Posterior cingulate gyrus (tissue), 11 donors: ENCODE results near the gene PRAC2.

Source experiments
- DNase-seq, 10 donors: peaks; one replicate each; pipeline versions ENCODE4 v3.0.0 to v3.0.0-alpha.2; 2020 to 2021; ENCODE audit warnings: mixed read lengths in 3 of 10
- intact Hi-C: fragments of 100-400 bp; cut with DNase I; formaldehyde crosslinking; loops from one replicate; pipeline ENCODE4 v1.15.1; 2023

The PRAC2 gene

GRCh38 chr17:48731355-48731754 lies 8.4 kb downstream of the PRAC2 start:
- intact Hi-C loops = no loop called here
- no peak for DNase-seq

DNA sequence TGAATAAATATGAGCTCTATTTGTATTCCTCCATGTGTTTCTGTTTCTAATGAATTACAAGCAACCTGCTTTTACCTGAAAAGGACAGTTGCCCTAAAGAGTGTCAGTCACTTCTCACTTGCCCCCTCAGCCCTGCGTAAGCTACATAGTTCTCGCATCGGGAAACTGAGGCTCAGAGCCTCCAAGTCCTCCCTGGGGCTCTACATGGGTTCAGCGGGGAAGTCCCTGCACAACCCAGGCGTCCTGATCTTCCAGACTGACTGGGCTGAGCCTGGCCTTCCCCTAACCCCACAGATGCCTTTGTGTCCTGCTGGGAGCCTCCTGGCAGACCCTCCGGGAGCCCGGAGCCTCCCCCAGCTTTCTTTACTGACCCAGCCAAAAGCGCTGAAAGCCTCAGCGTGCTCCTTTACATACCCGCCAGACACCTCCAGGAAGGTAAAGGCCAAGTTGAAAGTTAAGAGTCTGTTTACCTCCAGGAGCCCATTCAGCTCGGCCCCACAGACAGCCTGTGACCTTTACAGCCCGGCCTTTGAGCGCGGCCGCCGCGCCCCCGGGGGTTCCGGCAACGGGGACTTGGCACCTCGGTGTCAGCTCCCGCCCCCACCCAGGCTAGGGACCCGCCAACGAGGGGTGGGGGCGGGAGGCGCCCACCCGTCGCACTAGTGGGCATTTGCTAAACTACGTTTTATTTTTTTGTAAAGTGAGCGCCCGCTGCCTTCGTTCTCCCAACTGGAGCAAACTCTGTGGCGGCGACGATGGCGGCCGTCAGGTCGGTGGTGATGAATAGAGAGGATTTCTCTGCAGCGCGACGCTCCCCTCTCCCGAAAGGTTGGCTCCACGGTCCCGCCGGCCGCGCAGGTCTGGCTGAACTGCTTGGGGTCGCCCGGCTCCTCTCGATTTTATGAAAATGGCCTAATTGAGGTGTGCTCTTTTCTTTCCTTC lies 10.0 kb downstream of the PRAC2 start:
- no peak for DNase-seq
- intact Hi-C loops = no loop called here

DNA sequence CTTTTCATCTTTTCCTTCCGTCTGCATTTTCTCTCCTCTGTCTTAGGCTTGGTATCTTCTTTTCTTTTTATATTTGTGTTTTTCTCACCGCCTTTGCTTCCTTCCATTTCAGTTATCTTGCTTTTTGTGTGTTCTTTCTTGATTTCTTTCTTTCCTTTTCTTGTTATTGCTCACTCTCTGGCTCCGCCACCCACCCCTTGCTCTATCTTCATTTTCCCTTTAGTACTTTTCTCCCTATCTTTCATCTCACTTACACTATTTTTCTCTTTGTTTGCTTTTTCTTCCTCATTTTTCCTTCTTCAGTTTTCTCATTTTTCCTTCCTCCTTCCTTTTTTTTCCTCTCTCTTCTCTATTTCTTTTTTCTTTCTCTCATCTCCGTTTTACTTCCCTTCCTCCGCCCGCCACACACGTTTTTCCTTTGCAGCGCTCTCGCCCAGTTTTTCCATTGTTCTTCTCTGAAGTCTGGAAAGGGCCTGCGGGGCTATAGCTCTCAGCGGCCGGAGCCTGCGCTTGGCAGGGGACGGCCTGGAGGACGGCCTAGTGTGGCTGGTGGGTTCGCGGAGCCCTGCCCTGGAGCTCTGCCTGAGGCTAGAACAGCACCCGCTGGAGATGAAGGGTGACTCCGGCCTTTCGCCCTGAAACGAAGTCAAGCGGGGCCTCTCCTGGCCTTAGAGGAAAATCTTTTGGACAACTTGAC lies 10.8 kb downstream of the PRAC2 start:
- DNase-seq = no peak
- intact Hi-C loops = no loop called here

- intact Hi-C loops = no loop called here
- DNase-seq = no peak
These were observed 11.5 kb downstream of the PRAC2 start for GRCh38 chr17:48734333-48735061.

GRCh38 chr17:48735062-48735351 lies 12.0 kb downstream of the PRAC2 start:
- intact Hi-C loops = no loop called here
- DNase-seq = no peak

DNA sequence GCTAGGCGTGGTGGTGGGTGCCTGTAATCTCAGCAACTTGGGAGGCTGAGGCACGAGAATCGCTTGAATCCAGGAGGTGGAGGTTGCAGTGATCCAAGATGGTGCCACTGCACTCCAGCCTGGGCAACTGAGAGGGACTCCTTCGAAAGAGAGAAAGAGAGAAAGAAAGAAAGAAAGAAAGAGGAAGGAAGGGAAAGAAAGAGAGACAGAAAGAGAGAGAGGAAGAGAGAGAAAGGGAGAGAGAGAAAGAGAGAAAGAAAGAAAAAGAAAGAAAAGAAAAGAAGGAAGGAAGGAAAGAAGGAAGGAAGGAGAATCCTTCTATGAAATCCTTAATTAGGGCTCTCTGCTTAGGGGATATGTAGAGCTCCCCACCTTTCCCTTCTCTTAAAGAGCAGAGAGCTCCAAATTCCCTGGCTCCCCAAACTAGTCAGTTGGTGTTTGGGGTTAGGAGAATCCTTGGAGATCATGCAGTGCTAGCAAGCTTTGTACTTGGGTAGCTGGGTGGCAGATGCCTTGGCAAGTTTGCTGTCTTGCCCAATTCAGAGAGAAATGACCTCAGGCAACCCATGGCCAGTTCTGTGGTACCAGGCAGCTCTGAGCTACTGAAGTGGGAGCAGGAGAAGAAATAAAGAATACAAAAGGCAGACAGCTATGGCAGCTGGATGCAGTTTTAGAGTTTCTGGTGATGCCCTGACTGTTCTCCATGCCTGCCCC lies 14.5 kb downstream of the PRAC2 start:
- intact Hi-C loops = no loop called here

GRCh38 chr17:48738424-48738802 lies 15.4 kb downstream of the PRAC2 start:
- intact Hi-C loops = no loop called here
- DNase-seq = no peak

More for the DNA sequence above, 14.5 kb downstream of the PRAC2 start:
- no peak for DNase-seq

GRCh38 chr17:48738803-48739526 lies 16.0 kb downstream of the PRAC2 start:
- intact Hi-C loops = no loop called here
- no peak for DNase-seq

DNA sequence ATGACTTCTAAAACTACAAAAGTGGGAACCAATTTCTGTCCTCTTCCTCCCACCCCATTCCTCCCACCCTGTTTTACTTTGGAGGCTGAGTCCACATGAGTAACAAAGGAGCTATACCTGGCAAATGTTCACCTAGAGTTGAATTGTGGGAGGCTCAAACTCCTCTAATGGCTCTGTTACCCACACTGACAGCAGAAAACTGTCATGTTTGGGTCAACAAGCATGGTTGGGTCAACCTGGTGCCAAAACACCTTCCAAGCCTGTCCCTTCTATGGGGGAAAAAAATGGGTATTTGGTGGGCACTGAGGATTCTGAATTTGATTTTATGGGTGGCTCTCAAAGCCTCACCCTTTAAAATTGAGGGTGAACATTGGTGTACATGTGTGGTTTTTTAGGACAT lies 17.6 kb downstream of the PRAC2 start:
- intact Hi-C loops = no loop called here
- no peak for DNase-seq

- no peak for DNase-seq
- intact Hi-C loops = no loop called here
These were observed 22.6 kb downstream of the PRAC2 start for GRCh38 chr17:48745381-48746275.

GRCh38 chr17:48746916-48747444 lies 24.0 kb downstream of the PRAC2 start:
- intact Hi-C loops = no loop called here
- DNase-seq = no peak

DNA sequence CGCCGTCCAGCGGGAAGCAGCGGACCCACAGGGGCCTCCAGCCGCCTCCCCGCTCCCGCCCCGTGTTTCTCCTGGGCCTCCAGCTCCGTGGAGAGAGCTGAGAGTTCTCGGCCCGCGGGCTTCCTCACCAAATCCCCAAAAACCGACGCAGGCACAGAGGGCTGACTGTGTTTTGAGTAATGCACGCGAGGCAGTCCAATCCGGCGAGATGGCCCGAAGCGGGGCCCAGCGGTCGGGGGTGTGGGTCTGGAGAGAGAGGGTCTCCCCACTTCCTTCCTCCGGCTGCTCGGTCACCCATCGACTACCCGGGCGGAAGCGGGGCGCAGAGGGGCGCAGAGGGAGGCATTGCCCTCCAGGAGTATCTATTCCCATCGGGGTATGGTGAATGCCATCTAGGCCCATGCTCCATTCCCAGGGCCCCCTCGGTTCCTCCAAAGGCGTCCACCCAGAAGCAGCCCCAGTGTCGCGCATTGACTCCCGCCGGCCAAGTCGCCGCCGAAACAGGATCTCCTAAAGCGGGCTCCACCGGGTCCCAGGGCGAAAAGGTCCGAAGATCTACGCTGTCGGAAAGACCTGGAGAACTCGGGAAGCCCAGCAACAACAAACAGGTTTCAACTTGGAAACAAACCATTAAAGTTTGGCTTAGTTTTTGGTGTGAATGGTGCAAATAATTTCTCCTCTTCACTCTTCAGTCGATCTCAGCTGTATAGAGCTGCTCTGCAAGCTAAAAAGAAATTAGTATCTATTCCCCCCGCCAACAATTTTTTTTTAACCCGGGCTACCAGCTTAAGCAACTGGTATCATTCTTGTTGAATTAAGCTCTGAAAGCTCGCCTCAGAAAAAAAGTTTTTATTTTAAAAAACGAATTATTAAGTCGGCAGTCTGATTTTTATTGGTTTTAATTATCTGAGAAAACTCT lies 24.7 kb downstream of the PRAC2 start:
- DNase-seq = no peak
- intact Hi-C loops = no loop called here

DNA sequence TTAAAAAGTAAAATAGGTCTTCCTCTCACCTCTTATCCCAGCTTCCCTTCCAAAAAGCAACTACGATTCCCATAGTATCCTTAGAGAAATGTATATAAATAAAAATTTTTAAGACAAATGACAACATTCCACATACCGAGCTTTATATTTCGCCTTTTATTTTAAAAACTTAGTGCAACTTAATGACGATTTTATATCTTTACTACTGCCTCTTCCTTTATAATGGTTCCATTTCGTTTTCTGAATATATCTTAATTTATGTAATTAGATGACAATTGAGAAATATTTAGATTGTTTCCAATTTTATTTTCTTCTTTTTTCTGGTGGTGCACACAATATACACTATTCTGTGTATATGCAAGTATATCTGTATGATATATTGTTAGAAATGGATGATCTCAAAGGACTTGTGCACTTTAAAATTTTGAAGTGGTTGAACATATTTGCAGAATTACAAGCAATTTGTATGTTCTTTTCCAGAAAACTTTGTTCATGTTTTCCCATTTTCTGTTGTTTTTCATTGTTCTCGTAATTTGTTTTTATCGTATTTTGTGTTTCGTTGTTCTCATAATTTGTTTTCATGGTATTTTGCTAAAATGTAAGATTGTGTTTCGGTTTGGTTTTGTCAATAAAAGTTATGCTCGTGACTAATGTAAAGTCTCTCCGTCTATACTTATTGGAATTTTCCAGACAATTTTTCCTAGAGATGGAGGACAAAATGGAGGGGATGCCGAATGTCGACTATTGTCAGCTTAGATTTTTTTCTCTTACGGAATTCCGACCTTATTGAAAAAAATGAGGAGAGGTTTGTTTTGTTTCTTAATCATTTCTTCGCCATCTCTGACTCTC lies 26.0 kb downstream of the PRAC2 start:
- DNase-seq = no peak
- intact Hi-C loops = no loop called here

DNA sequence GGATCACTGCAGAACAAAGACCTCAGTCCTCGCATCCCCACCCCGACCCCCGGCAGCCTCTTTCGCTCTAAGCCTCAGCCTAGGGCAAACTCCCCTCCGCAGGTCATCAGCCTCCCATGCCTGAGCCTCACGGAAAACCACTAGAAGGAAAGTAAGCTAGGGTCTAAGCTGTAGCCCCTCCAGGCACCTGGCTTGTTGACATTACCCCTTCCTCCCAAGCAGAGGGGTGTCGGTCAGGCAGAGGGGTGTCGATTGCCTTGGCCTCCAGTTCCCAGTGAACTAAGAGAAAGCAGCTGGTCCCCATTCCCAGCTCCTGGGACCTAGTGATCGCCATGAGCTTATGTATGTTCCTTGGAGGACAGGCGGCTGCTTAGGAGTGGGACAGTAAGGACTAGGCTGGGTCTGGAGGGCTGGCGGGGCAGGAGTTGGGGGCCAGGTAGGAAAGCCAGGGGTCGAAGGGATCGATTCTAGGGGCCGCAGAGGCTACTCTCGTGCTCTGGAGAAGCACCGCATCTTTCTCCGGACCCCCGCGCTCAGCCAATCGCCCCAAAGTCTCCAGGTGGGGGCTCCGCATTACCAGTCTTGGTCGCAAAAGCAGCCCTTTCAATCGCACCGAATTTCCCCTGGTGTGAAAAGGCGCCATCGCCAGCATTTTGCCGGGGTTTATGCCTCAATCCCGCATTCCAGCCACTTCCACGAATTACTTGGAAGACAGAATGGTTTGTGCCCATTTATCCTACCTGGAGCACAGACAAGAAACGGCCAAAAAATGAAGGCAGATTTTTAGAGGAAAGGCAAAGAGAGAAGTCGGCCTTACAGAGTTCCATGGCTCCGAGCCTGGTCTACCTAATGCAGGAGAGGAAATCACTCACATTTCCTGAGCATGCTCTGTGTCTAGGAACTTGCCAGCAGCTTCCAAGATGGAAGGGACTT lies 26.9 kb downstream of the PRAC2 start:
- DNase-seq = no peak
- intact Hi-C loops = no loop called here

DNA sequence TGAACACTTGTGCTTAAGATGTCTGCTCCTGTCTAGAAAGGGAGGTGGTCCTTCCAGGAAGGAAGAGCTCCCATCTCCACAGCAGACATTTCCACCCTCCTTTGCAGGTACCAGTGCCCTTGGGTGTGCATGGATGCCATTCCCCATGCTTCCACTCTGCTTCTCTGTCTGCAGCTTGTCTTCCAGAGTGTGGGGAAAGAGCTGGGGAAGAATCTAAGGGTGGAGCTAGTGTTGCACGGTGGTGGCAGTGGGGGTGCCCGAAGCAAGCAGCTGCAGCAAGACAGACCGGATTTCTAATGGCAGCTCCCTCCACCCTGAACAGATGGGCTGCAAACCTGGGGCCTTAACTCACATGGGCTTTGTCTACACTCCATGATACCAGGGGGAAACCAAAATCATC lies 28.2 kb downstream of the PRAC2 start:
- DNase-seq = no peak
- intact Hi-C loops = no loop called here
